SU-DHL-6 (cell line): ENCODE measurements around the gene FASTKD2.

Experiments used
- EZH2phosphoT487 ChIP-seq: fragments of 200-600 bp; sonication (generic), shearing (Covaris generic); conservative IDR thresholded peaks from 2 replicates; pipeline ENCODE4 v1.6.1; 2018; ENCODE audit warnings: mild to moderate bottlenecking, antibody characterized with exemption, low read length, moderate library complexity, mixed read lengths
- TF ChIP-seq, protein P1 (sequence below): fragments of 200-600 bp; sonication (generic); IDR thresholded peaks from one replicate; pipeline ENCODE4 v1.5.1; 2017; ENCODE audit warnings: antibody characterized with exemption, mild to moderate bottlenecking, low read length, moderate library complexity; ENCODE audit not compliant: insufficient read depth, poor library complexity, severe bottlenecking

DNA sequence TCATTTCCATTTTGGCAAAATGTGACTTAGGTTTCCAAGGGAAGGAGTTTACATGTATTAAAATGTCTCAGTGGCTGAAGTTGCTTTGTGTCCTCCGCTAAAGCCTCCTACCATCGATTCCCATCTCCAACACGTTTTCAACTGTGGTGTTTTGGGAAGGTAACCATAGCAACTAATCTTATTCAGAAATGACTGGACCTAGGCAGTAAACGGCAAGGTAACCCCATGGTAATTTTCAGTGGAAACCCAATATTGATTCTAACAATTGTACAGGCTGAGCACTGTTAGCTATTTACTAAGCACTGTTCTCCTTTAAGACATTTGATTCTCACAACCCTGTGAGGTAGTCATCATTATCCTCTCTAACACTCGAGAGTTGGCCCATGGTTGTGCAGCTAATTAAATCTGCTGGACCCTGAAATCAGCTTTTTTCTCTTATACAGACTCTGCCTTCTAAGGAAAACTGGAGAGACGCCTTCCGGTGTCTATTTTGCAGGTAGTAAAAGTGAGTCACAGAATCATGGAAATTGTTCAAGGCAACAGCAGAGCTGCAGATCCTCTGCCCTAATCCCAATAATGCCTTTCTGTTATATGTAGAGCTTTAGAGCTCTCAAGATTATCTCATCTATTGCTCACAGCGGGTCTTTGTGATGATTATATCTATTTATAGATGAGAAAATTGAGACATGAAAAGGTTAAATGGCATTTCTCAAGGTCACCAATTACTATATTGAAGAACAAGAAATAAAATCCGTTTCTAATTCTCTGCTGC, 36.2 kb downstream of the FASTKD2 start:
- TF ChIP-seq, protein P1, sequence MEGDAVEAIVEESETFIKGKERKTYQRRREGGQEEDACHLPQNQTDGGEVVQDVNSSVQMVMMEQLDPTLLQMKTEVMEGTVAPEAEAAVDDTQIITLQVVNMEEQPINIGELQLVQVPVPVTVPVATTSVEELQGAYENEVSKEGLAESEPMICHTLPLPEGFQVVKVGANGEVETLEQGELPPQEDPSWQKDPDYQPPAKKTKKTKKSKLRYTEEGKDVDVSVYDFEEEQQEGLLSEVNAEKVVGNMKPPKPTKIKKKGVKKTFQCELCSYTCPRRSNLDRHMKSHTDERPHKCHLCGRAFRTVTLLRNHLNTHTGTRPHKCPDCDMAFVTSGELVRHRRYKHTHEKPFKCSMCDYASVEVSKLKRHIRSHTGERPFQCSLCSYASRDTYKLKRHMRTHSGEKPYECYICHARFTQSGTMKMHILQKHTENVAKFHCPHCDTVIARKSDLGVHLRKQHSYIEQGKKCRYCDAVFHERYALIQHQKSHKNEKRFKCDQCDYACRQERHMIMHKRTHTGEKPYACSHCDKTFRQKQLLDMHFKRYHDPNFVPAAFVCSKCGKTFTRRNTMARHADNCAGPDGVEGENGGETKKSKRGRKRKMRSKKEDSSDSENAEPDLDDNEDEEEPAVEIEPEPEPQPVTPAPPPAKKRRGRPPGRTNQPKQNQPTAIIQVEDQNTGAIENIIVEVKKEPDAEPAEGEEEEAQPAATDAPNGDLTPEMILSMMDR, result no peak
- TF ChIP-seq EZH2phosphoT487, result no peak
